H1 (cell line): ENCODE data around the gene PHF24. TPM values are rescaled to one million over a fixed set of nuclear protein-coding genes. Genes with fewer than 3 reads are reported as not detected.

Experiments used
- BACH1 ChIP-seq: IDR thresholded peaks from 2 replicates; pipeline ENCODE4 v1.6.1; 2012; ENCODE audit warnings: low read length, improper control_type of control experiment
- BRCA1 ChIP-seq: IDR thresholded peaks from 2 replicates; pipeline ENCODE4 v1.6.1; 2012; ENCODE audit warnings: low read depth, low read length, improper control_type of control experiment
- CBX5 ChIP-seq: fragments of 300-800, 300-1000 bp; sonication (generic); IDR thresholded peaks from 2 replicates; pipeline ENCODE4 v1.7.1; 2016; ENCODE audit warnings: antibody characterized with exemption, low read length, low read depth
- CHD1 ChIP-seq: IDR thresholded peaks from 2 replicates; pipeline ENCODE4 v1.6.1; 2012; ENCODE audit warnings: low read depth, low read length, improper control_type of control experiment
- CHD7 ChIP-seq: fragments of 300-600 bp; sonication (generic); IDR thresholded peaks from 2 replicates; pipeline ENCODE4 v1.7.1; 2012; ENCODE audit warnings: low read length, moderate library complexity, mild to moderate bottlenecking, inconsistent platforms; ENCODE audit not compliant: insufficient replicate concordance
- EGR1 ChIP-seq: IDR thresholded peaks from 2 replicates; pipeline ENCODE4 v1.6.1; 2011; ENCODE audit warnings: low read depth, low read length, borderline replicate concordance
- GTF2F1 ChIP-seq: IDR thresholded peaks from 2 replicates; pipeline ENCODE4 v1.6.1; 2012; ENCODE audit warnings: low read depth, low read length, improper control_type of control experiment, borderline replicate concordance
- POLR2A ChIP-seq, 2 experiments: IDR thresholded peaks; 1 replicate in 1 of 2; 2 replicates in 1 of 2; pipeline ENCODE4 v1.6.1; 2011; ENCODE audit warnings: low read depth in 2 of 2, low read length in 2 of 2, mild to moderate bottlenecking in 2 of 2; ENCODE audit errors: control extremely low read depth in 1 of 2
- RFX5 ChIP-seq: IDR thresholded peaks from 2 replicates; pipeline ENCODE4 v1.6.1; 2011; ENCODE audit warnings: low read depth, low read length, improper control_type of control experiment, borderline replicate concordance
- SP4 ChIP-seq: IDR thresholded peaks from 2 replicates; pipeline ENCODE4 v1.6.1; 2012; ENCODE audit warnings: low read length, inconsistent platforms
- TCF12 ChIP-seq: IDR thresholded peaks from 2 replicates; pipeline ENCODE4 v1.6.1; 2011; ENCODE audit warnings: low read depth, mild to moderate bottlenecking, low read length
- ZNF274 ChIP-seq: IDR thresholded peaks from 2 replicates; pipeline ENCODE4 v1.7.0; 2012; ENCODE audit warnings: low read length, borderline replicate concordance; ENCODE audit errors: extremely low read depth
- polyA plus RNA-seq, 7 experiments: library from polyadenylated mRNA; depleted of rRNA in 3 of 7; stranded (reverse) in 5 of 7; unstranded in 2 of 7; fragments of >200 nt in 5 of 7; fragments of 200-250 nt in 2 of 7; gene quantifications; 1 replicate in 5 of 7; 2 replicates in 1 of 7; 4 replicates in 1 of 7; pipeline versions ENCODE4 v1.2.1 to v1.2.3, GENCODE V29; 2011 to 2013; ENCODE audit warnings: missing spikeins in 2 of 7, mixed read lengths in 2 of 7
- total RNA-seq: library from RNA; stranded (reverse); fragmentation: NEBNext Ultra II Directional; extraction: Animal tissue kit (Norgen Biotek cat#: 25700); gene quantifications from 2 replicates; pipeline ENCODE4 v1.2.1, GENCODE V29; 2021

Gene PHF24
- total and polyA plus RNA-seq, 2 of the 8 experiments (the other 6 are each of a cell fraction or from before 2014, with no cell fraction given), result 0.29 to 0.35 TPM

GRCh38 chr9:34988218-34989002 lies 30.3 kb downstream of the PHF24 start (continued):
- no peak for TF ChIP-seq CHD7
- no peak for TF ChIP-seq BRCA1
- no peak for TF ChIP-seq CHD1
- TF ChIP-seq TCF12, result no peak
- no peak for TF ChIP-seq POLR2A (IDR thresholded peaks at IDR 0.05; ENCODE audit: control extremely low read depth in 1 of 2, low read depth in 2 of 2, low read length in 2 of 2)
- no peak for TF ChIP-seq GTF2F1
- no peak for TF ChIP-seq SP4
- TF ChIP-seq ZNF274, result no peak
- TF ChIP-seq EGR1, result no peak
- no peak for TF ChIP-seq CBX5
- no peak for TF ChIP-seq BACH1
- no peak for TF ChIP-seq RFX5
